ENCODE data around the gene LIX1L.

DNA sequence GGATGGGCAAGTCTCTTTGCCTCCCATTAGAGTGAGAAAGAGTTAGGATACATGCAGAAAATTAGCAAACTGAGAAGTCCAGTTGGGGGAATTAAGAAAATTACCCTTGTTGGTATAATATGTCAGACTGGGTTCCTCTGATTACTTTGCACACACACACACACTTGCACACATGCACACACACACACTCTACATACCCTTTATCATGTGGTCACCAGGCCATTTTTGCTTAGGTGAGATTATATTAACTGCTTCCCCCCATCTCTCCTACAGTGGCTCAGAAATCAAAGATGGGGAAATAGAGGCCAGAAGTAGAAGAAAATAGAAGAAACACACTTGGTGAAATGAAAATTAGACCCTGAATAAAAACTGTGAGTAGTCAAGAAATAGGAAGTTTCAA, 917 bp upstream of the LIX1L start:
- TF ChIP-seq CTCF (IDR thresholded peaks at IDR 0.05) = no peak
- no peak for TF ChIP-seq CEBPB (IDR thresholded peaks at IDR 0.05)
- no peak for TF ChIP-seq JUNB (IDR thresholded peaks at IDR 0.05)
- no peak for TF ChIP-seq SMC3 (IDR thresholded peaks at IDR 0.05)
- TF ChIP-seq CBX2 (IDR thresholded peaks at IDR 0.05; ENCODE audit: borderline replicate concordance, low read depth) = no peak
- no peak for TF ChIP-seq NR3C1 (IDR thresholded peaks at IDR 0.05)
- no peak for TF ChIP-seq ESRRA (IDR thresholded peaks at IDR 0.05; ENCODE audit: borderline replicate concordance, low read length)
- TF ChIP-seq, protein P1, sequence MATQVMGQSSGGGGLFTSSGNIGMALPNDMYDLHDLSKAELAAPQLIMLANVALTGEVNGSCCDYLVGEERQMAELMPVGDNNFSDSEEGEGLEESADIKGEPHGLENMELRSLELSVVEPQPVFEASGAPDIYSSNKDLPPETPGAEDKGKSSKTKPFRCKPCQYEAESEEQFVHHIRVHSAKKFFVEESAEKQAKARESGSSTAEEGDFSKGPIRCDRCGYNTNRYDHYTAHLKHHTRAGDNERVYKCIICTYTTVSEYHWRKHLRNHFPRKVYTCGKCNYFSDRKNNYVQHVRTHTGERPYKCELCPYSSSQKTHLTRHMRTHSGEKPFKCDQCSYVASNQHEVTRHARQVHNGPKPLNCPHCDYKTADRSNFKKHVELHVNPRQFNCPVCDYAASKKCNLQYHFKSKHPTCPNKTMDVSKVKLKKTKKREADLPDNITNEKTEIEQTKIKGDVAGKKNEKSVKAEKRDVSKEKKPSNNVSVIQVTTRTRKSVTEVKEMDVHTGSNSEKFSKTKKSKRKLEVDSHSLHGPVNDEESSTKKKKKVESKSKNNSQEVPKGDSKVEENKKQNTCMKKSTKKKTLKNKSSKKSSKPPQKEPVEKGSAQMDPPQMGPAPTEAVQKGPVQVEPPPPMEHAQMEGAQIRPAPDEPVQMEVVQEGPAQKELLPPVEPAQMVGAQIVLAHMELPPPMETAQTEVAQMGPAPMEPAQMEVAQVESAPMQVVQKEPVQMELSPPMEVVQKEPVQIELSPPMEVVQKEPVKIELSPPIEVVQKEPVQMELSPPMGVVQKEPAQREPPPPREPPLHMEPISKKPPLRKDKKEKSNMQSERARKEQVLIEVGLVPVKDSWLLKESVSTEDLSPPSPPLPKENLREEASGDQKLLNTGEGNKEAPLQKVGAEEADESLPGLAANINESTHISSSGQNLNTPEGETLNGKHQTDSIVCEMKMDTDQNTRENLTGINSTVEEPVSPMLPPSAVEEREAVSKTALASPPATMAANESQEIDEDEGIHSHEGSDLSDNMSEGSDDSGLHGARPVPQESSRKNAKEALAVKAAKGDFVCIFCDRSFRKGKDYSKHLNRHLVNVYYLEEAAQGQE (IDR thresholded peaks at IDR 0.05) = no peak
- TF ChIP-seq SREBF2 (IDR thresholded peaks at IDR 0.05) = no peak
- TF ChIP-seq ZC3H11A (IDR thresholded peaks at IDR 0.05) = no peak
- no peak for TF ChIP-seq CHD4 (IDR thresholded peaks at IDR 0.05; ENCODE audit: borderline replicate concordance)

Measured in A549 (cell line).